Measurements from ENCODE around the gene WDR7.

Gene WDR7

GRCh38 chr18:56726906-56727305, 75.7 kb downstream of the WDR7 start:
- H3K4me3 ChIP-seq (ENCODE audit: low read depth, low read length) = no peak overlapping the region
- TF ChIP-seq CTCF (conservative IDR thresholded peaks at IDR 0.05; ENCODE audit: low read depth, low read length) = no peak
- DNase-seq (ENCODE audit: low read depth) = no peak

GRCh38 chr18:56727399-56727798, 76.2 kb downstream of the WDR7 start:
- TF ChIP-seq CTCF (conservative IDR thresholded peaks at IDR 0.05; ENCODE audit: low read depth, low read length) = no peak
- H3K4me3 ChIP-seq (ENCODE audit: low read depth, low read length) = no peak overlapping the region
- DNase-seq (ENCODE audit: low read depth) = no peak

GRCh38 chr18:56728741-56729140, 77.6 kb downstream of the WDR7 start:
- H3K4me3 ChIP-seq (ENCODE audit: low read depth, low read length) = no peak overlapping the region
- DNase-seq (ENCODE audit: low read depth) = no peak
- TF ChIP-seq CTCF (conservative IDR thresholded peaks at IDR 0.05; ENCODE audit: low read depth, low read length) = no peak

GRCh38 chr18:56738184-56738583, 87.0 kb downstream of the WDR7 start:
- H3K4me3 ChIP-seq (ENCODE audit: low read depth, low read length) = no peak overlapping the region
- DNase-seq (ENCODE audit: low read depth) = no peak
- no peak for TF ChIP-seq CTCF (conservative IDR thresholded peaks at IDR 0.05; ENCODE audit: low read depth, low read length)

- TF ChIP-seq CTCF (conservative IDR thresholded peaks at IDR 0.05; ENCODE audit: low read depth, low read length) = no peak
- DNase-seq (ENCODE audit: low read depth) = no peak
- no peak overlapping the region for H3K4me3 ChIP-seq (ENCODE audit: low read depth, low read length)
Measured at GRCh38 chr18:56739731-56740130, 88.6 kb downstream of the WDR7 start.

GRCh38 chr18:56740645-56741044, 89.5 kb downstream of the WDR7 start:
- no peak for TF ChIP-seq CTCF (conservative IDR thresholded peaks at IDR 0.05; ENCODE audit: low read depth, low read length)
- no peak for DNase-seq (ENCODE audit: low read depth)
- no peak overlapping the region for H3K4me3 ChIP-seq (ENCODE audit: low read depth, low read length)

- no peak for DNase-seq (ENCODE audit: low read depth)
- no peak for TF ChIP-seq CTCF (conservative IDR thresholded peaks at IDR 0.05; ENCODE audit: low read depth, low read length)
- no peak overlapping the region for H3K4me3 ChIP-seq (ENCODE audit: low read depth, low read length)
Measured at GRCh38 chr18:56741685-56742084, 90.5 kb downstream of the WDR7 start.

All from choroid plexus epithelial cell (primary cell).